Measurements from ENCODE around the gene COQ6. TPM values are rescaled to one million over a fixed set of nuclear protein-coding genes. Genes with fewer than 3 reads are reported as not detected.
"Not testable (repeated sequence)": the region's sequence is repeated elsewhere in the genome, so short reads cannot be mapped to it uniquely, and the experiment has no call there.

COQ6 gene
- total RNA-seq, 4 donors from 2014 or later: 39.1 to 46.8 (median 42.4) TPM

DNA sequence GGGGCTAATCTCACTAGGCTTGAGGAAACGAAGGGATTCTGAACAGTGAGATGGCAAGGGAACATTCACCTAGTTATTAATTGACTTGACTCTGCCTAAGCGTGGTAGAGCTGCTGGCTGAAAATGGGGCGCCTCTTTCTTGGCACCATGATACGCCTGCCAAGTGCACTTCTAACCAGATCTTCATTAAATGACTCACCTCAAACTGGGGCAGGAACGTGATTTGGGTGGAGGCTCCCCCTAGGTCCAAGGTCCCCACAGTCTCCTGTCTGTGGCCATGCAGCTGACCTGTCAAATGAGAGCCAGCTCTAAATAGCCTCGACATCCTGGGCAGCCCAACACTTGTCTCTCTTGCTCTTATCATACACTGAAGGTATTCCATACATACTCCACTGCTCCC is 26.0 kb downstream of the COQ6 start:
- H3K4me3 ChIP-seq: no peak overlapping the region
- intact Hi-C loops (cut with DNase I; ENCODE audit: low total_unique reads) (no loop called here), in situ Hi-C loops (cut with MboI; ENCODE audit: low pct_ligation_motif_present in 1 of 4, low pct_unique_long_range_greater_than_20kb in 1 of 4, low sequenced_read_pairs in 3 of 4) (no loop called here)
- no peak overlapping the region for H3K27ac ChIP-seq
- no peaks in the 10 kb centered on the region for H3K9me3 ChIP-seq
- TF ChIP-seq, protein P1, sequence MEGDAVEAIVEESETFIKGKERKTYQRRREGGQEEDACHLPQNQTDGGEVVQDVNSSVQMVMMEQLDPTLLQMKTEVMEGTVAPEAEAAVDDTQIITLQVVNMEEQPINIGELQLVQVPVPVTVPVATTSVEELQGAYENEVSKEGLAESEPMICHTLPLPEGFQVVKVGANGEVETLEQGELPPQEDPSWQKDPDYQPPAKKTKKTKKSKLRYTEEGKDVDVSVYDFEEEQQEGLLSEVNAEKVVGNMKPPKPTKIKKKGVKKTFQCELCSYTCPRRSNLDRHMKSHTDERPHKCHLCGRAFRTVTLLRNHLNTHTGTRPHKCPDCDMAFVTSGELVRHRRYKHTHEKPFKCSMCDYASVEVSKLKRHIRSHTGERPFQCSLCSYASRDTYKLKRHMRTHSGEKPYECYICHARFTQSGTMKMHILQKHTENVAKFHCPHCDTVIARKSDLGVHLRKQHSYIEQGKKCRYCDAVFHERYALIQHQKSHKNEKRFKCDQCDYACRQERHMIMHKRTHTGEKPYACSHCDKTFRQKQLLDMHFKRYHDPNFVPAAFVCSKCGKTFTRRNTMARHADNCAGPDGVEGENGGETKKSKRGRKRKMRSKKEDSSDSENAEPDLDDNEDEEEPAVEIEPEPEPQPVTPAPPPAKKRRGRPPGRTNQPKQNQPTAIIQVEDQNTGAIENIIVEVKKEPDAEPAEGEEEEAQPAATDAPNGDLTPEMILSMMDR (IDR thresholded peaks at IDR 0.05): no peak
- TF ChIP-seq EP300 (IDR thresholded peaks at IDR 0.05; ENCODE audit: low read depth) (no peak), POLR2AphosphoS5 (IDR thresholded peaks at IDR 0.05) (no peak), POLR2A (IDR thresholded peaks at IDR 0.05) (no peak)
- DNase-seq: peak; percentile 26
- H3K36me3 ChIP-seq: peaks cover 0 to 14% (median 5%) of the 10 kb centered on the region in 4 donors
- WGBS, 2 donors (ENCODE audit: low coverage in 1 of 2): 73 to 77% methylated on average over 4 to 6 of the region's 6 CpGs
- H3K4me1 ChIP-seq: peaks cover 0 to 19% (median 6%) of the 10 kb centered on the region in 4 donors
- no peaks in the 10 kb centered on the region for H3K27me3 ChIP-seq

DNA sequence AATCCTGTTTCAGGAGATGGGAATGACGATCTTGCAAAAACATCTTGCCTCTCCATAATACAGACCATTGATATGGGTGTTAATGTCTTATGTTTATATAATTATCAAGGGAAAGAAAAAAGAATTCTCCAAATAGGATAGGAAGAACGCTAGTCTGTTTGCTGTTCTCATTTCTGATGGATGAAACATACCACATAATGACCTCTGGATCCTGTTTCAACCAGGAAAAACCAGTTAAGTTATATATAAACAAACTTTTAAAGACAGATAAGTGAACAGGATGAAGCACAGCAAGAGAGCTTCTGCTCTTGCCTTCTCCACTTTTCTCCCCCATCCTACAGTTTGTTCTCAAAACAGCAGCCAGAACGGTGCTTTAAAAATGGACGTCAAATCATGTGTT is 27.8 kb downstream of the COQ6 start:
- Histone ChIP-seq H3K27me3 (no peaks in the 10 kb centered on the region), H3K36me3 (peaks cover 0 to 13% (median 5%) of the 10 kb centered on the region in 4 donors), H3K27ac (peak overlapping the region in 2 of 4 donors; percentile 13 to 22), H3K4me1 (peaks cover 0 to 16% (median 6%) of the 10 kb centered on the region in 4 donors), H3K9me3 (no peaks in the 10 kb centered on the region), H3K4me3 (no peak overlapping the region)
- no peak for DNase-seq
- no peak for TF ChIP-seq POLR2AphosphoS5 (IDR thresholded peaks at IDR 0.05)
- TF ChIP-seq, protein P1 (IDR thresholded peaks at IDR 0.05): no peak
- intact Hi-C loops (cut with DNase I; ENCODE audit: low total_unique reads) (no loop called here), in situ Hi-C loops (cut with MboI; ENCODE audit: low pct_ligation_motif_present in 1 of 4, low pct_unique_long_range_greater_than_20kb in 1 of 4, low sequenced_read_pairs in 3 of 4) (no loop called here)
- WGBS, 2 donors (ENCODE audit: low coverage in 1 of 2): 40 to 51% methylated on average over 3 to 4 of the region's 4 CpGs

DNA sequence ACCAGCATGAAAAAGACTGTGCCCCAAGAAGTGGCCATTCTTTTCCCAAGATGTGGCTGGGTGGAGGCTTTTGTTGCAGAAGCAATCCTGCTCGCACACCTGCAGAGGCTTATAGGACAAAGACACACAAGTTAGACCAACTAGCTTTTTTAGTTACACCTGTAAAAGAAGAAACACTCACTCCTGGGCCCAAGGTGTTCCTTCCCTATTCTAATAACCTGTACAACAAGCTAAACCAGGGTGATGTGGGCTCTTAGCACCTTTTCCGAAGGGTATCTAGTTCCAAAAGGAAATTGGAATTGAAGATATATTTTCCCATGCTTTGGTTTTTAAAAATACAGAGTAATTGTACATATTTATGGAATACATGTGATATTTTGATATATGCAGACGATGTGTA is 38.0 kb downstream of the COQ6 start:
- no peak for DNase-seq
- H3K36me3 ChIP-seq: peaks cover 0 to 12% (median 5%) of the 10 kb centered on the region in 4 donors
- H3K4me1 ChIP-seq: peaks cover 0 to 14% (median 3%) of the 10 kb centered on the region in 4 donors
- 49 to 77% methylated on average over 3 of the region's 3 CpGs for WGBS, 2 donors (ENCODE audit: low coverage in 1 of 2)
- in situ Hi-C loops (cut with MboI; ENCODE audit: low pct_ligation_motif_present in 1 of 4, low pct_unique_long_range_greater_than_20kb in 1 of 4, low sequenced_read_pairs in 3 of 4): no loop called here
- no peak overlapping the region for H3K4me3 ChIP-seq
- intact Hi-C loops (cut with DNase I; ENCODE audit: low total_unique reads): no loop called here
- TF ChIP-seq POLR2AphosphoS5 (IDR thresholded peaks at IDR 0.05): no peak
- no peak for TF ChIP-seq POLR2A (IDR thresholded peaks at IDR 0.05)
- TF ChIP-seq, protein P1 (IDR thresholded peaks at IDR 0.05): no peak
- no peak for TF ChIP-seq EP300 (IDR thresholded peaks at IDR 0.05; ENCODE audit: low read depth)
- H3K9me3 ChIP-seq: no peaks in the 10 kb centered on the region
- no peak overlapping the region for H3K27ac ChIP-seq
- H3K27me3 ChIP-seq: no peaks in the 10 kb centered on the region

DNA sequence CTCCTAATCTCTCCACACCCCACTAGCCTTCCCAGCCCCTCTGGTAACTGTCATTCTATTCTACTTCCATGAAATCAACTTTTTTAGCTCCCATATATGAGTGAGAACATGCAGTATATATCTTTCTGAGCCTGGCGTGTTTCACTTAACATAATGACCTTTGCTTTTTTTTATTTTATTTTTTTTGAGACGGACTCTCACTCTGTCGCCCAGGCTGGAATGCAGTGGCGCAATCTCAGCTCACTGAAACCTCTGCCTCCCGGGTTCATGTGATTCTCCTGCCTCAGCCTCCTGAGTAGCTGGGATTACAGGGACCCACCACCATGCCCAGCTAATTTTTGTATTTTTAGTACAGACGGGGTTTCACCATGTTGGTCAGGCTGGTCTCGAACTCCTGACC is 38.6 kb downstream of the COQ6 start:
- Histone ChIP-seq H3K36me3 (peaks cover 0 to 12% (median 5%) of the 10 kb centered on the region in 4 donors), H3K4me1 (peaks cover 0 to 20% (median 6%) of the 10 kb centered on the region in 4 donors), H3K27ac (peak overlapping the region in 2 of 4 donors; percentile 17 to 20)
- H3K4me3 ChIP-seq; intact Hi-C loops (cut with DNase I; ENCODE audit: low total_unique reads); H3K9me3 ChIP-seq; DNase-seq; in situ Hi-C loops (cut with MboI; ENCODE audit: low pct_ligation_motif_present in 1 of 4, low pct_unique_long_range_greater_than_20kb in 1 of 4, low sequenced_read_pairs in 3 of 4); H3K27me3 ChIP-seq: not testable (repeated sequence)
- 48 to 74% methylated on average over 5 to 7 of the region's 7 CpGs for WGBS, 2 donors (ENCODE audit: low coverage in 1 of 2)

DNA sequence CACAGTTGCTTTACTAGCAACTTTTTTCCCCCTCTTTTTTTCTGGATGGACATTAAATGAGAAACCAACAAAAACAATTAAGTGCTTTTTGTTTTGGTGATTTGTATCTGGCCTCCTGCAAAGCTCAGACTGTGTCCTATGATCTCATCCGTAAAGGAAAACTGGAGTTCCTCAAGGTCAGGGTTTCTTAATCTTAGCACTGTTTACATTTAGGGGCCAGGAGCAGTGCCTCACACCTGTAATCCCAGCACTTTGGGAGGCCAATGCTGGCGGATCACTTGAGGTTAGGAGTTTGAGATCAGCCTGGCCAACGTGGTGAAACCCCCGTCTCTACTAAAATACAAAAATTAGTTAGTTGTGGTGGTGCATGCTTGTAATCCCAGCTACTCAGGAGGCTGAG is 41.0 kb downstream of the COQ6 start:
- H3K27me3 ChIP-seq: no peaks in the 10 kb centered on the region
- intact Hi-C loops (cut with DNase I; ENCODE audit: low total_unique reads) (no loop called here), in situ Hi-C loops (cut with MboI; ENCODE audit: low pct_ligation_motif_present in 1 of 4, low pct_unique_long_range_greater_than_20kb in 1 of 4, low sequenced_read_pairs in 3 of 4) (no loop called here)
- no peaks in the 10 kb centered on the region for H3K9me3 ChIP-seq
- no peak overlapping the region for H3K27ac ChIP-seq
- WGBS, 2 donors (ENCODE audit: low coverage in 1 of 2): 20 to 54% methylated on average over 1 to 4 of the region's 4 CpGs
- no peak for TF ChIP-seq POLR2A (IDR thresholded peaks at IDR 0.05)
- TF ChIP-seq, protein P1 (IDR thresholded peaks at IDR 0.05): no peak
- TF ChIP-seq EP300 (IDR thresholded peaks at IDR 0.05; ENCODE audit: low read depth): no peak
- TF ChIP-seq POLR2AphosphoS5 (IDR thresholded peaks at IDR 0.05): no peak
- peaks cover 0 to 20% (median 6%) of the 10 kb centered on the region in 4 donors for H3K4me1 ChIP-seq
- no peak overlapping the region for H3K4me3 ChIP-seq
- no peak for DNase-seq
- peaks cover 0 to 10% (median 4%) of the 10 kb centered on the region in 4 donors for H3K36me3 ChIP-seq
